GM18508 (cell line): Measurements from ENCODE around the gene SMARCA2.

Experiments used
- ATAC-seq: cut with Tn5 transposase; IDR thresholded peaks from one replicate; pipeline ENCODE4 v1.9.1; 2021; ENCODE audit warnings: moderate number of reproducible peaks; ENCODE audit not compliant: insufficient read depth, unreplicated experiment

SMARCA2 gene

GRCh38 chr9:2039294-2040180, 24.4 kb downstream of the SMARCA2 start:
- ATAC-seq: no peak

GRCh38 chr9:2040828-2041227, 25.7 kb downstream of the SMARCA2 start:
- no peak for ATAC-seq

- ATAC-seq: no peak
These were observed 26.6 kb downstream of the SMARCA2 start for GRCh38 chr9:2041736-2042135.

- no peak for ATAC-seq
These were observed 28.1 kb downstream of the SMARCA2 start for GRCh38 chr9:2043243-2043642.

GRCh38 chr9:2043881-2044462, 28.8 kb downstream of the SMARCA2 start:
- peak; percentile 56 for ATAC-seq

- no peak for ATAC-seq
These were observed 32.1 kb downstream of the SMARCA2 start for GRCh38 chr9:2047144-2047671.

GRCh38 chr9:2047916-2048315, 32.8 kb downstream of the SMARCA2 start:
- ATAC-seq: no peak

GRCh38 chr9:2050236-2050635, 35.1 kb downstream of the SMARCA2 start:
- ATAC-seq: no peak

- ATAC-seq: peak; percentile 89
These were observed 39.0 kb downstream of the SMARCA2 start for GRCh38 chr9:2053883-2054845.

- ATAC-seq: peak; percentile 41
These were observed 40.1 kb downstream of the SMARCA2 start for GRCh38 chr9:2055203-2055658.

- ATAC-seq: no peak
These were observed 44.3 kb downstream of the SMARCA2 start for GRCh38 chr9:2059274-2059929.

GRCh38 chr9:2060424-2060823, 45.3 kb downstream of the SMARCA2 start:
- no peak for ATAC-seq

GRCh38 chr9:2065704-2066103, 50.6 kb downstream of the SMARCA2 start:
- ATAC-seq: no peak

- no peak for ATAC-seq
These were observed 51.4 kb downstream of the SMARCA2 start for GRCh38 chr9:2066312-2067273.

GRCh38 chr9:2072752-2073405, 57.7 kb downstream of the SMARCA2 start:
- ATAC-seq: no peak

- no peak for ATAC-seq
These were observed 67.6 kb downstream of the SMARCA2 start for GRCh38 chr9:2082772-2083171.

- no peak for ATAC-seq
These were observed 68.3 kb downstream of the SMARCA2 start for GRCh38 chr9:2083479-2083878.

GRCh38 chr9:2085716-2086115, 70.6 kb downstream of the SMARCA2 start:
- ATAC-seq: no peak
